WI38 (cell line): ENCODE measurements around the gene SLC39A11.
"Not testable (repeated sequence)": the region's sequence is repeated elsewhere in the genome, so short reads cannot be mapped to it uniquely, and the experiment has no call there.

Experiments used
- H3K4me3 ChIP-seq: 2 replicates; pipeline ENCODE4 v1.5.1; 2011; ENCODE audit warnings: low read depth, mild to moderate bottlenecking, control low read depth, low read length
- TF ChIP-seq, protein P1 (sequence below): IDR thresholded peaks from 2 replicates; pipeline ENCODE4 v1.5.1; 2012; ENCODE audit warnings: low read depth, mild to moderate bottlenecking, control low read depth, low read length

The SLC39A11 gene

GRCh38 chr17:72938482-72938881 is 154.0 kb downstream of the SLC39A11 start:
- H3K4me3 ChIP-seq: no peak overlapping the region
- TF ChIP-seq, protein P1, sequence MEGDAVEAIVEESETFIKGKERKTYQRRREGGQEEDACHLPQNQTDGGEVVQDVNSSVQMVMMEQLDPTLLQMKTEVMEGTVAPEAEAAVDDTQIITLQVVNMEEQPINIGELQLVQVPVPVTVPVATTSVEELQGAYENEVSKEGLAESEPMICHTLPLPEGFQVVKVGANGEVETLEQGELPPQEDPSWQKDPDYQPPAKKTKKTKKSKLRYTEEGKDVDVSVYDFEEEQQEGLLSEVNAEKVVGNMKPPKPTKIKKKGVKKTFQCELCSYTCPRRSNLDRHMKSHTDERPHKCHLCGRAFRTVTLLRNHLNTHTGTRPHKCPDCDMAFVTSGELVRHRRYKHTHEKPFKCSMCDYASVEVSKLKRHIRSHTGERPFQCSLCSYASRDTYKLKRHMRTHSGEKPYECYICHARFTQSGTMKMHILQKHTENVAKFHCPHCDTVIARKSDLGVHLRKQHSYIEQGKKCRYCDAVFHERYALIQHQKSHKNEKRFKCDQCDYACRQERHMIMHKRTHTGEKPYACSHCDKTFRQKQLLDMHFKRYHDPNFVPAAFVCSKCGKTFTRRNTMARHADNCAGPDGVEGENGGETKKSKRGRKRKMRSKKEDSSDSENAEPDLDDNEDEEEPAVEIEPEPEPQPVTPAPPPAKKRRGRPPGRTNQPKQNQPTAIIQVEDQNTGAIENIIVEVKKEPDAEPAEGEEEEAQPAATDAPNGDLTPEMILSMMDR: no peak

- TF ChIP-seq, protein P1: no peak
These were observed 154.8 kb downstream of the SLC39A11 start for GRCh38 chr17:72937707-72938106.

DNA sequence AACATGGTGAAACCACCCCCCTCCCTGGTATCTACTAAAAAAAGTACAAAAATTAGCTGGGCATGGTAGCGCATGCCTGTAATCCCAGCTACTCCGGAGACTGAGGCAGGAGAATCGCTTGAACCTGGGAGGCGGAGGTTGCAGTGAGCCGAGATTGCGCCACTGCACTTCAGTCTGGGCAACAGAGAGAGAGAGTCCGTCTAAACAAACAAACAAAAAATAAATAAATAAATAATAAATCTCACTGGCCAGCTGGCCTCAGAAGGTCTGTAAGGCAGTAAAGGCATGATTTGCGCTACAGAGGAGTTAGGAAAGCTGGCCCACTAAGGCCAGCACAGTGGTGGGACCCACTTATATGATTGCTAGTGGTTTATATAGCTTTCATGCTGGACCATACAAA is 155.2 kb downstream of the SLC39A11 start:
- H3K4me3 ChIP-seq: not testable (repeated sequence)

More at GRCh38 chr17:72937707-72938106, 154.8 kb downstream of the SLC39A11 start:
- H3K4me3 ChIP-seq: no peak overlapping the region

DNA sequence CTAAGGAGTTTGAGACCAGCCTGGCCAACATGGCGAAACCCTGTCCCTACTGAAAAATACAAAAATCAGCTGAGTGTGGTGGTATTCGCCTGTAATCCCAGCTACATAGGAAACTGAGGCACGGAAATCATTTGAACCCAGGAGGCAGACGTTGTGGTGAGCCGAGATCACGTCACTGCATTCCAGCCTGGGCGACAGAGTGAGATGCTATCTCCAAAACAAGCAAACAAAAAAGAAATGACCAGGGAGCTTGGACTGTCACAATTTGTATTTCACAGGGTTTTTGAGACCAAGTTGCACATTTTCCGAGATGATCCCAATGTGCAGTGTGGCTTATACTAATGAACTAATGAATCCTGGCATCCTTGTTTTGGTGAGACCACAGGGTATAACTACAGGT is 156.5 kb downstream of the SLC39A11 start:
- H3K4me3 ChIP-seq: no peak overlapping the region
- TF ChIP-seq, protein P1: no peak

DNA sequence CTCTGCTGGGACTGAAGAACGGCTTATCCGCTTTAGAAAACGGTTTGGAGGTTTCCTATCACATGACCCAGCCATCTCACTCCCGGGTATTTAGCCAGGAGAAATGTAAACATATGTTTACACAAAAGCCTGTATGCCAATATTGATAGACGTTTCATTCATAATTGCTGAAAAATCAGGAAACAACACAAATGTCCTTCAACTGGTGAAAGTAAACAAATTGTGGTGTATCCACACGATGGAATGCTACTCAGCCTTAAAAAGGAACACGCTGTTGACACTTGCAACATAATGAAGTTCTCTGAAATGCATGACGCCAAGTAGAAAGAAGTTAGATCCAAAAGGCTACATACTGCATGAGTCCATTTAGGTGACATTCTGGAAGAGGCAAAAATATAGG is 157.6 kb downstream of the SLC39A11 start:
- TF ChIP-seq, protein P1: no peak
- H3K4me3 ChIP-seq: no peak overlapping the region

DNA sequence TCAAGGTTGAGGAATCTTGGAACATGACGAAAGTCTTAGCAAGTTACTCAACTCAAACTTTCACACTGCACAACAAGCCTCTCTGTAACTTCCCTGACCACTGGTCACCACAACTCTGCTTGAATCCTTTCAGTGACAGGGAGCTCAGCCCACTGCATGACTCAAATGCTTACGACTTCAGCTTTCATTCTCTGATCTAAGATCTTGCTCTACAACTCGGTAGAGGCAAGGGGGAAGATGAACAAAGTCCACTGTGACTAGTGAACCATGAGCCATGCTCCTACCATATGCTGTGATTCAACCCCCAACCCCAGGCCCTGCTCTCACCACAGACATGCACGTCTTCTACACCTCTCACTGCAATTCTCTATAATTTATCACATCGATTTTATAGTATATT is 160.9 kb downstream of the SLC39A11 start:
- H3K4me3 ChIP-seq: no peak overlapping the region
- TF ChIP-seq, protein P1: no peak

DNA sequence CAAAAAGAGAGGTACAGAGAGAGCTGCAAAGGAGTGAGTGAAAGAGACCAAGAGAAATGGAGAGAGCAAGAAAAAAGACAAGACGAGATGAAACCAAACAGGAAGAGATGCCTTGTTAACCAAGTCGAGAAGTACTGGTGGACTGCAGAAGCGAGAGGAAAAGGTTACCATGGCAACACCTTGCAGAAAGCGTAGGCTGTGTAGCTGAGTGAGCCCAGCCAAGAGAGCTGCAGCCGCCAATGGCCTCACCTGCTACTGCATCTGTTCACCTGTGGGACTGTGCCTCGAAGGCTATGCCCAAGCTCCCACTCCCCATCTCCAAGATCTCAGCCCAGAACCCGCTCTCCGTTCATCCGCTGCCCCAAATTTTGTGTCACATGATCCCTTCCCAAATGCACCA is 161.3 kb downstream of the SLC39A11 start:
- no peak overlapping the region for H3K4me3 ChIP-seq
- TF ChIP-seq, protein P1: no peak

DNA sequence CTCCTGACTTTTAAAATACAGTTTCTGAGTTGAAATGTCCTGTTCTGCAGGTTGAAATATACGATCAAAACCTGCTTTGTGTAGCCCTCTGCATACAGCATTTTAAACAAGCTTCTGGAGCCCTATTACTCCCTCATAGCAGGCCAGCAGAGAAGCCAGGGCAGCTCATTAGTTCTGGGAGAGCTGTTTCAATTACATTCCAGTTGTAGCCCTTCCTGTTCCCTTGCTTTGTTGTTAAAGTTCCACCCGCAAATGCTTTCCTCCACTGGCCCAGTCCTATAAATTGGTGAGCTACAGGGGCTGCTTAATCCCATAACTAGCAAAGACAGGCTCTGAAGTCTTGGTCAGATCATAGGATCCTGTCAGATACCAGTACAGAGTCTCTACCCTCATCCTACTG is 162.5 kb downstream of the SLC39A11 start:
- no peak overlapping the region for H3K4me3 ChIP-seq
- TF ChIP-seq, protein P1: no peak
